NCI-H69 (cell line): ENCODE measurements around the gene KAZN.
"Not testable (repeated sequence)": the region's sequence is repeated elsewhere in the genome, so short reads cannot be mapped to it uniquely, and the experiment has no call there.

ENCODE experiments used
- DNase-seq: peaks from one replicate; lab custom pipeline; 2025; lab: John Stamatoyannopoulos, UW

KAZN gene

DNA sequence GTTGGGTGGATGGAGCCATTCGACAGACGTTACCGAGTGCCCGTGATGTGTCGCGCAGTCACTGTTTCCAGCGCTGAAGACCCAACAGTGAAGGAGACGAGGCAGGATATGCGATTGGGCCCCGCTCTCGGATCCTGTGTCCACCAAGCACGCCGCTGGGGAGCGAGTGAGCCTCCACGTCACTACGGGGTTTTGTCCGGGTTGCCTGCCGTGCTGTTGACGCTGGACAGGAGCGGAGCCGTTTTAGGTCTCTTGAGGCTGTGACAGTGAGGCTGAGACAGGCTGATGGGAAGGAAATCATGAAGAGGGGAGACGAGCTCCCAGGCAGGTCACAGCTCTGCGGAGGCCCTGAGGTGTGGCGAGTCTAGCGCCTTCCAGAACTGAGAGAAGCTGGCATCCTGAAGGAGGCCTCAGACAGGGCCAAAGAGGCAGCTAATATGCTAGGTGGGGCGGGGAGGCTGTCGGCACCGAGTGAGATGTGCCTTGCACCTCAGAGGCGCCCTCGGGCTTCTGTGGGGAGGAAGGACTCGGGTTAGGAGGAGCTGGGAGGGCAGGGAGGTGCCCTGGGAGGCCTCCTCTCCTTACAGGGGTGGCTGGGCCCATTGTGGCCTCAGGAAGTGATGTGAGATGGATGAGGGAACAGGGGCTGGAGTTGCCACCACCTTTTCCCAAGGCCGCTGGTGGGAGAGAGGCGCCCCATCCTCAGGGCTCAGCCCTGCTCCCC, 359.1 kb downstream of the KAZN start:
- no peak for DNase-seq

DNA sequence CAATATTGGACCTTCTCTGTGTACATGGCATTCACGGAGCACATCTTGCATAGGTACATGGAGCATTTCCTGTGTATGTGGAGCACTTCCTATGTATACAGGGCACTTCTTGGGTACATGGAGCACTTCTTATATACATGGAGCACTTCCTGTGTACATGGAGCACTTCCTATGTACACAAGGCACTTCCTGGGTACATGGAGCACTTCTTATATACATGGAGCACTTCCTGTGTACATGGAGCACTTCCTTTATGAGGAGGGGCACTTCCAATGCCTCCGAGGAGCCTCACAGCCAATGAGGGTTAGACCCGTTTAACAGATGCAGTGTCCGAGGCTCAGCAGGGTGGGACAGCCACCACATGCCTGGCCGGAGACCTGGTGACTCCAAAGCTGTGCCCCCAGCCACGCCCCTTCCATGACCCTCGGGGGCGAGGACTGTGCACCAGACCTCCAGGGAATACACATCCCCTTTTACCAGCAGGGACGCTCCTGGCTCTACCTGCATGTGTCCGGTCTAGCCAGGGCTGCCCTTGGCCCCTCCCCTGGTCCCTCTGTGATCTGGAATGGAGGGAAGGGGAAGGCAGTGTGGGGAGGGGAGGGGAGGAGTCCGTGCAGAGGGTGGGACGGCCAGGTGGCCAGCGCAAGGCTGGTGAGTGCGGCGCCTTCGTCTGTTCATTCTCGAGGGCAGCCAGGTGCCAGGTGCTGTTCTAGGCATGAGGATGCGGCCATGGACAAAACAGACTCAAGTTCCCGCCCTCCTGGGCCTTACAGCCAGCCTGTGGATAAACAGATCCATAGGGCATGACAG, 360.0 kb downstream of the KAZN start:
- DNase-seq = no peak

DNA sequence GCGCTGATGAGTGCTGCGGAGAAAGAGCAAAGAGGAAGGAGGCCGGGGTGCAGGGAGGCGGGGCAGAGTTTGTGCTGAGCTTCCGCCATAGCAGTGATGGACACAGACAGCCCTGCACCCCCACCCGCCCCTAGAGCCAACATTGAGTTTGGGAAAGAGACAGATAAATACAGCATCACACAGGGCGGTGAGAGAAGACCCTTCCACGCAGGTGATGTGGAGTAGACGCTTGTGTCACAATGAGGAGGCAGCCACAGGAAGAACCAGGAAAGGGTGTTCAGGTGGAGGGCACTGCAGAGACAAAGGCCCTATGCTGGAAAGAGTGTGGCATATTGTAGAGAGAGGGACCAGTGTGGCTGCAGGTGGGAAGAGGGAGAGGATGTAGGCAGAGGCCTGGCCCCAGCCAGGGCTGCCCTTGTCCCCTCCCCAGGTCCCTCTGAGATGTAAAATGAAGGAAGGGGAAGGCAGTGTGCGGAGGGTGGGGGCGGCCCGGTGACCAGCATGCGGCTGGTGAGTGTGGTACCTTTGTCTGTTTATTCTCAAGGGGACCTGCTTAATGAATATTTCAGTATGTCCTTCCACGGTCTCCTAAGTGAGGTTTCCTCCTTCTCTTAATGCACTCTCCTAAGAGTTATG, 360.7 kb downstream of the KAZN start:
- no peak for DNase-seq

DNA sequence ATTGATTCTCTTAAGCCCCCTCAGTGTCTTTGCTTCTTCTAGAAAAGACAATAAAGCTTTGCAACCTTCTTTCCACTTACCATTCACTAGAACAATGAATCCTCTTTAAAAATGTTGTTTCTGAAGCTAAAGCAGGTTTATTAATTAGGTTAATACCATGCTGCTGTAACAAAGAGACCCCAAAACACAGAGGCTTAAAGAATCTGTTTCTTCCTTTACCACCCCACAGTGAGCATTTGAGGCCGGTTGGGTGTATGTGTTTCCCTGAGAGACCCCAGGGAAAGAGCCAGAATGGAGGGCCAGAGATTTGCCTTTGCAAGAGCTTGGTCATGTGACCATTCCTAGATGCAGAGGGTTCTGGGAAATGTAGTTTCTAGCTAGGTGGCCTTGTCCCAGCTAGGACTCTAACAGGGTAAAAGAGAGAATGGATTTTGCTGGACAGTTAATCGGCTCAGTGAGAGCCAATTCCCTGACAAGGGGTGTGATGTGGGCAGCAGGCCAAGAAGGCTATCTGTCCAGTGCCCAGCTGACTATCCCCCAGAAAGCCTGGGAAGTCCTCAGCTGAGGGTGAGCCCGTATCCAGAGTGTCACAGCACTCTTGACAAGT, 363.3 kb downstream of the KAZN start:
- DNase-seq = no peak

DNA sequence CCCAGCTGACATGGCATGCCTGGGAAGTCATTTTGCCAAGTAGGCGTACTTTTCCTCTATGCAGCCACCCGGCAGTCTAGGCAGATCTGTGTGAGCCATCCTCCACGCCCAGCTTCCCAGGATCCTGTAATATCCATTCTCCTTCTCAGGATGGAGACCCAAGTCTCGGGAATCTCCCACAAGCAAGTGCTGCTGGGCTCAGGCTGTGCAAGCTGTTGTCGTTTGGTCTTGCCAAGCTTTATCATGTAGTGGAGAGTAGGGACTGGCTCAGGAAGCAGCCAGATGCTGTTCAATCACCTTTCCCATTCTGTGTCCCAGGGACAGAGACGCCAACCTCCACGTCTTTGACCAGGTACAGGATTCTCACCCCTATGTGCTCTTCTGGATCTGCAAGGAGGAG, 363.9 kb downstream of the KAZN start:
- no peak for DNase-seq

DNA sequence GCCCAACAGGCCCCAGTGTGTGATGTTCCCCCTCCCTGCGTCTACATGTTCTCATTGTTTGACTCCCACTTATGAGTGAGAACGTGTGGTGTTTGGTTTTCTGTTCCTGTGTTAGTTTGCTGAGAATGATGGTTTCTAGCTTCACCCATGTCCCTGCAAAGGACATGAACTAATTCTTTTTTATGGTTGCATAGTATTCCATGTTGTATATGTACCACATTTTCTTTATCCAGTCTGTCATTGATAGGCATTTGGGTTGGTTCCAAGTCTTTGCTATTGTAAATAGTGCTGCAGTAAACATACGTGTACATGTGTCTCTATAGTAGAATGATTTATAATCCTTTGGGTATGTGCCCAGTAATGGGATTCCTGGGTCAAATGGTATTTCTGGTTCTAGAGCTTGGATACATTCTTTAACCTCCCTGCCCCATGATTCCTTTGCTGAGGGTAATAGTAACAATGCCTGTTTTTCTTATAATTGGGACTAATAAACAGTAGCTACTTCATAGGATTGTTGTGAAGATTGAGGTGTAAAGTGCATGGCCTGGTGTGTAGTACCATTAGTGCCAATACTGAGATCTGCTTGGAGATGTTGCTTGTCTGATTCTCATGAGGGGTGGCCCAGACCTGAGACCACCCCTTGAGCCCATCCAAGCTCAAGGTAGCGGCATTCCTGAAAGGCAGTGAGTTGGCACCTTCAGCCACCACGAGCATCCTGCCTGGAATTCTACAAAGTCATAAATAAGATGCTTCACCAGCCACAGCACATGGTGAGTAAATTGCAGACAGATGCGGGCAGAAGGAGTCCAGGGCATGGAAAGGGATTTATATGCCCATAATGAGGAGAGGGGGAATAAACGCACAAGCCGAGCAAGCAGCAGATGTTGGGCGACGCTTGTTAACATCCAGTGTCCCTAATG, 365.6 kb downstream of the KAZN start:
- DNase-seq = not testable (repeated sequence)

DNA sequence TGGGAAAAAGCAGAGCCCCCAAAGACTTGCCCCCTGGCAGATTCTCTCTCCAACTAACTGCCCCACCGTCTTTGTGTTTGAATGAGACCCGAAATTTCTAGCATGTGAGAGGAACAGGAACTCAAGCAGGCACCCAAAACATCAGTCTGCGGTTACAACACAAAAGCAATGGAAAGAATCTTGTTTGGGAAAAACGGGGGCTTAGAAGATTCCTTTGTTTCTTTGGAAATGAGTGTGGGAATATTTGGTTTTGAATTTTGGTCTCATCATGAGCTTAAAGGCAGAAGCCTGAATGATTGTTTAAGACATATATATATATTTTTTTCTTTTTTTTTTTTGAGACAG, 366.2 kb downstream of the KAZN start:
- no peak for DNase-seq

DNA sequence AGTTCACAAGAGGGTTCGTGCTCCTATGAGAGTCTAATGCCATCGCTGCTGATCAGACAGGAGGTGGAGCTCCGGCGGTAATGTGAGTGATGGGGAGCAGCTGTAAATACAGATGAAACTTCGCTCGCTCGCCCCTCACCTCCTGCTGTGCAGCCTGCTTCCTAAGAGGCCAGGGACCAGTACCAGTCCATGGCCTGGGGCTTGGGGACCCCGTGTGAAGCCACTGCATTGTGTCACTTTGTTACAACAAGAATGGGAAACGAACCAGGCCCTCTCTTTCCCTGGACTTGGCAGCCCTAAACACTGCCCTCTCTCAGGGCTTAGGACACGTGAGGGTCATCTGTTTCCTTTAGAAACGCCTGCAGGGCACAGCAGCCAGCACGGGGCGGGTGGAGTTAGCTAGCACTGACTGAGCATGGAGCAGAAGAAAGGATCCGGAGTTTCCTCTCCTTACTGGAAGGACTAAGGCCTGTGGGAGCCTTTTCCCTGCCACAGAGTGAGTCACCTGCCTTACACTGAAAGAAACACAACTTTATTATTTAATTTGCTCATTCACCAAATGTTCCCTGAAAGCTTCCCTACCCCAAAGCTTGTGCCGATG, 369.9 kb downstream of the KAZN start:
- peak; percentile 13 for DNase-seq

DNA sequence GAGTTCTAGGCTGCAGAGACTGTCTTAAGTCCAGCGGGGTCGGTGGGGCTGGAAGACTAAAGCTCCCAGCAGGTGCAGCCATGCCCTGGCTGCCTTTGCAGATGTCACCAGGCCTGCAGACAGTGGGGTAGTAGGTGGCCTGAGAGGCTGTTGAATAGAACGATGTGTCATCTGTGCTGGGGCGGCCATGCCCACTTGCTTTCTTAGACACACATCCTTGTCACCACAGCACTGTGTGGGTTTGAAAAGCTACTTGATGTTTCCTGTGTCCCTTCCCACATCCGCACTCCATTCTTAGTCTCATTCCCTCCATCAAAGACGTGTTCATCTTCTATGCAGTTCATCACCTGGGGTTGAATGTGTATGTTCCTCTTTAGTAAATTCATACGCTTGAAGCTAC, 370.5 kb downstream of the KAZN start:
- no peak for DNase-seq

DNA sequence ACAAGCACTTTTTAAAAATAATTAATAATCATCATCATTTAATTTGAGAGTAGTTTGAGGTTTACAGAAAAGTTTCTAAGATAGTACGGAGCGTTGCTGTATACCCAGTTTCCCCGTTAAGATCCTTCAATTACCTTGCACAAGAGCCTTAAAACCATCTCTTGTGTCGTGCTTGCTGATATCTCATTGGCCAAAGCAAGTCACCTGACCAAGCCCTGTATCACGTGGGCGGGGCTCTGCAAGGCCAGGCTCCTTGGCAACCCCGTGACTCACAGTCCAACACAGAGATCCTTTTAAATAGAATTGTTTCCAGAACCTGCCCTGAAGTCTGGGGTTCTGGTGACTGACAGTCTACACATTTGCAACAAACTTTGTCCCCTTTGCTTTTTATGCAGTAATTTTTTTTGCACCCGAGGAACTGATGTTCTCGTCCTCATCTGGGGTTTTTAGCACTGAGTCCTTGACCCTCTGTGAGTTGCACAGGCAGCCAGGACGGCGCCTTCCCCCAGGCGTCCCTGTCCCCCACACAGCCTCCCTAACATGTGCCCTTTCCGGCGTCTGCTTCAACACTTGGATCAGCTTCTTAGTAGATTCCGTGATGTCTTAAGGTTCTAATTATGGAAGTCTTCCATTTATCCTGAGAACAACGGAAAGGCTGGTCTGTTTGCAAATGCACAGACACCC, 371.8 kb downstream of the KAZN start:
- DNase-seq = no peak

DNA sequence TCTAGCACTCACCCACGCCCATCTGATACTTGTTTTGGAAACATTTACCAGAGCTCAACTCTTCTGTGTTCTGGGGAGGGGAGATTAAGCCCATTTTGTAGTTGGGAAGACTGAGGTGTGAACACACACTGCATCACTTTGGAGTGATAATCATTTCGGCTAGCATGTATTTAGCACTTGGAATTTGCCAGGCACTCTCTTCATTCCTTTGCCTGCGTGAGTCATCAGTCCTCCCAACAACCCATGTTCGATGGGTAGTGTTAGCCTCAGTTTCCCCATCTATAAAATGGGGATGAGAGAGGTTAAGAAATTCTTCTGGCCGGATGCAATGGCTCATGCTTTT, 372.3 kb downstream of the KAZN start:
- DNase-seq = no peak

DNA sequence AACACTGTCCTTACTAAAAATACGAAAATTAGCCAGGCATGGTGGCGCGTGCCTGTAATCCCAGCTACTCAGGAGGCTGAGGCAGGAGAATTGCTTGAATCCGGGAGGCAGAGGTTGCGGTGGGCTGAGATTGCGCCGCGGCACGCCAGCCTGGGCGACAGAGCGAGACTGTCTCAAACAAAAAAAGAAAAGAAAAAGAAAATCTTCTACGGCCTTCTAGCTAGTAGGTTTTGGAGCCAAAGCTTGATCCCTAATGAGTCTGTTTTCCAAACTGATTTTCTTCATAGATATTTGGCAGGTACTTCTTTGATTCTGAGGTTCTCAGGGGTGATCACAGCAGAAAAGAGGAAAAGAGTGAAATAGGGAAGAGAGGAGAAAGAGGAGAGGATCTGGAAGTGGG, 372.7 kb downstream of the KAZN start:
- DNase-seq = no peak

DNA sequence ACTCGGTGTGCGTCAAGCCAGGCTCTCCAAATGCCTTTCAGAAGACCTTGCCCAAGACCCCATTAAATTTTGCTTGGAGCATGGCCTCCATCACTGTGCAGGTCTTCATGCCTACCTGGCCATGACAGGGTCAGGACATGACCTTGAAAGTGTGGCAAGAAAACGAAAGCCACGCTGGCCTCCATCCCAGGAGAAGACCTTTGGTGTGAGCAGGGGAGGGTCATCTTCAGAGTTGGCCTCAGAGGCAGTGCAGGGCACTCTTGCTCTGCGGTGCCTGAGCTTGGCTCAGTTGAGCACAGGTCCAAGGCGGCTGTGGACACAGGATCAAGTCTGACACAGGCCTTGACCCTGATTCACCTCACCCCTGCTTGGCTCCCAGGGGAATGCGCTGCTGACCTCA, 373.6 kb downstream of the KAZN start:
- no peak for DNase-seq

DNA sequence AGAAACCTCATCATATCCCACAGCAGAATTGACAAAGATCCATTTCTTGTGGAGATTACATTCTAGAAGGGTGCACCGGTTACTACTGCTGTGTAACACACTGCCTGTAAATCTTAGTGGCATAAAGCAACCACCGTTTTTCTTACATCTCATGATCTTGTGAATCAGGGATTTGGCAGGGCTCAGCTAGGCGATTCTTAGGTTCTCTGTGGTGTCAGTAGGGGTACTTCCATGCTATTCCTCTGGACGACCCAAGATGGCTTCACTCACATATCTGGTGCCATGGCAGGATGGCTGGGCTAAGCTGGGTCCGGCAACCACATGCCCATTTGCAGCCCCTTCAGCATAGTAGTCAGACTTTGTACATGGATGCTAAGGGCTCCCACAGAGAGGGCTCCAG, 375.3 kb downstream of the KAZN start:
- DNase-seq = no peak

DNA sequence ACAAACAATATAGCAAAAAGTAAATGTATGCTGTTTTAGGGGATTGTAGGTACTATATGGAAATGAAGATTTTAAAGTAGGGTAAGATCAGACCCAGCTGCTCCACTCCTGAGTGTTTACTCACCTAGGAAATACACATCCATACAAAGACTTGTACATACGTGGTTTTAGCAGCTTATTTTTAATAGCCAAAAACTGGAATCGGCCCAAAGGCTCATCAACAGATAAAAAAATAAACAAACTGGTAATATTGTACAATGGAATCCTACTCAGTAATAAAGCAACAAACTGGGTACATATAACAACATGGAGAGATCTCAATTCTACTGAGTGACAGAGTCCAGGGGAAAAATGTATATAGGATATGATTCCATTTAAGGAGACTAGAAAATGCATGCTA, 375.9 kb downstream of the KAZN start:
- no peak for DNase-seq

DNA sequence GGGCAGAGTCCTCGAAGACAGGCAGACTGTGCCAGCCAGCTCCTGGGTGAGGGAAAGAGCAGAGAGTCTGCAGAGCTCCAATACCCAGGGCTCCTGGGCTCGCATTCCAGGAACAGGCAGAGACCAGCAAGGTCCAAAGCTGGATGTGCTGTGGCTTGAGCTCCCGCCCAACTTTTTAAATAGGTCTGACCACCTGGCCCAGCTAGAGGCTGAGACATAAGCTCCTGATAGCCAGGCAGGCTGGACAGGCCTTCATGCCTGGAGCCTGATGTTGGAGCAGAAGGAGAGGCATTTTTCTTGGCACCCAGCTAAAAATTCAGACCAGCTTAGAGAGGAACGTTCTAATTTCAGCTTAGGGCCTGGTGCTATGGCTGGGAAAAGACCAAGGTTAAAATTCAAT, 376.6 kb downstream of the KAZN start:
- no peak for DNase-seq

DNA sequence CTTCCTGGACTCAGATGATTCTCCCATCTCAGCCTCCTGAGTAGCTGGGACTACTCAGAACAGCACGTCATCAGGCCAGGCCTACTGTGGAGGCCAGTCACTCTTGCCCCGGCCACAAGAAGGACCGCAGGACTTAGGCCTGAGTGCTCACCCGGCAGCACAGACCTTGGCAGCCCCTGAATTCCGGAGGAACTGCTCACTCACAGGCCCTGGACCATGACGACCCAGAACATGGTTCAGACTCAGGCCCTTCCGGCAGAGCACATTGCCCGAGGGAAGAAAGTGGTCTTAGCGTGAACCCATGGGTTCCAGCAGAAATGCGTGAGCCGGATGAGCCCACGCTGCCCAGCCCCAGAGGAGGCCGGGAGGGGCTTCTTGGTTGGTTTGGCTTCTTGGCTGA, 377.8 kb downstream of the KAZN start:
- DNase-seq = no peak

DNA sequence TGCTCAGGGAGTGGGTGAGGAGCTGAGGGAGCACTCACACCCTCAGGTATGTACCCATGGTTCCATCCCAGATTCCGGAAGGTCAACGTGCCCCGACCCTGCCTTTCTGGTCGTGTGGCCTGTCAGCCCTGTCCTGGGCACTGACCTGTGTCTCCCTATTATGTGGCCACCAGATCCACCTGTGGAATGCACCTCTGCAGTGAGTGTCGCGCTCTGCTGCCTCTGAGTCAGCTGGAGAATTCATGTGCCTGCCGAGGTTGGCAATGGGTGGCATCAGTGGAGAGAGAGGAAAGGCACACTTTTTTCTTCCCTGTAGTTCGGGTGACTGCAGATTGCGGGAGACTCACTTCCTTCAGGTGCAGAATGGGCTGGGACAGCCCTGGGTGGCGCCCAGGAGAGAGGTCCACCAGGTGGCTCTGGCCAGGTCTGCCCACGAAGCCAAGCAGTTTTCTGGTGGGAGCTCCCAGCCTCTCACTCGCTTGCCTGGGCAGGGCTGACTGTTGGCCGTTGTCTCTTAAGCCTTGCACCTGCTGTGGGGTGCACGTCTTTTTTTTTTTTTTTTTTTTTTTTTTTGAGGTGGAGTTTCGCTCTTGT, 378.9 kb downstream of the KAZN start:
- no peak for DNase-seq

DNA sequence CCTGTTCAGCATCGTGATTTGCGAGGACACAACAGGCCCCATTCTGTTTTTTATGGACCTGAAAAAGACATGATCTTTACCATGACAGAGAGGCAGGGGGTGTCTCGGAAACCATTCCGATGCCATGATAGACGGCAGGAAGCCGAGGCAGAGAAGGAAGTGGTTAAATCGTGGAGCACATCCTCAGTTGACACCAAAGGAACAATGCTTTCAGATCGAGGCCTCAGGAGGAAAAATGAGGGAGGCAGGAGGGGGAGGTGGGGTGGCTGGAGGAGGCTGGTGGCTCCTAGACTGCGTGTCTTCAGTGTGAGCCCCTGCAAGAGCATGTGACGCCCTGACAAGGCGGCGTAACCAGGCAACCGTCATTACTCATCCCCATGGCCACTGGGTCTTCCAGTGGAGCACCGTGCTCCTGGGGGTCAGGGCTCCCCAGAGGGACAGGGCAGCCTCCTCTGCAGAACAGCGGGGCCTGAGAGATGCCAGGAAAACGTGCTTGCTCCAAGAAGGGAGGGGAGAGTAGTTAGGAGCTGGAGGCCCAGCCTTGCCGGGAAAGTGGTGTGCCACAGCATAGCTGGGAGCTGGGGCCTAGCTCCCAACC, 382.2 kb downstream of the KAZN start:
- DNase-seq = no peak

DNA sequence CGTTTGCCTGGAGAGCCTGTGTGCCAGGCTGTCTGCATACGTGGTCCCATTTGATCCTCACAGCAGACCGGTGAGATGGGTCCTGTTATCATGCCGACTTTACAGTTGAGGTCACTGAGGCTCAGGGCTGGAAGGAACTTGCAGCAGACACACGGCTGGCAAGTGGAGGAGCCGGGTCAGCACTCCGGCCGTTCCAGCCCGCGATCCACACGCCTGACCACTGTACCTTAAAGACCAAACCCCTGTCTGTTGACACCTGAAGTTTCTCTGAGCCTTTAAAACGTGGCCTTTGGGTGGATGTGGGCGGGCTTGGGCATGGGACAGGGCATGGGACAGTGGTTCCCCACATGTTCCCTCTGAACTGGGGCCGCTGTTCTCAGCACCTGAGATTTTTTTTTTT, 383.5 kb downstream of the KAZN start:
- no peak for DNase-seq
